ENCODE data around the gene TEX2.

DNA sequence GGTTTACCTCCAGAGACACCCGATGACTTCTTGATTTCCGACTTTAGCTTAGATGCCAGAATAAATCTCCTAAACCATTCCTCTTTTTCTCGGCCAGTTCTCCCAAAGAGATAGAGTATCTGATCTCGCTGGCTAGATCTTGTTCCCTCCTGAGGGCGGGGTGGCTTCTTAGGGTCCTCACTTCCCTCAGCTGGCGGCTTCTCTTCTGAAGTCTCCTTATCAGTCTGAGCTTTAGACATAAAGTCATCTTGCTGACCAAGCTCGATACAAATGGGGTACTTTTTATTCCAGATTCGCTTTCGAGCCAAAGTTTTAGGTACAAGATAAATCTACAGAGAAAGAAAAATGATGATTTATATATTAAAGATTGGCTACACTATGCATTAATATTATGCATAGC lies 69.5 kb downstream of the TEX2 start:
- TF ChIP-seq, protein P1, sequence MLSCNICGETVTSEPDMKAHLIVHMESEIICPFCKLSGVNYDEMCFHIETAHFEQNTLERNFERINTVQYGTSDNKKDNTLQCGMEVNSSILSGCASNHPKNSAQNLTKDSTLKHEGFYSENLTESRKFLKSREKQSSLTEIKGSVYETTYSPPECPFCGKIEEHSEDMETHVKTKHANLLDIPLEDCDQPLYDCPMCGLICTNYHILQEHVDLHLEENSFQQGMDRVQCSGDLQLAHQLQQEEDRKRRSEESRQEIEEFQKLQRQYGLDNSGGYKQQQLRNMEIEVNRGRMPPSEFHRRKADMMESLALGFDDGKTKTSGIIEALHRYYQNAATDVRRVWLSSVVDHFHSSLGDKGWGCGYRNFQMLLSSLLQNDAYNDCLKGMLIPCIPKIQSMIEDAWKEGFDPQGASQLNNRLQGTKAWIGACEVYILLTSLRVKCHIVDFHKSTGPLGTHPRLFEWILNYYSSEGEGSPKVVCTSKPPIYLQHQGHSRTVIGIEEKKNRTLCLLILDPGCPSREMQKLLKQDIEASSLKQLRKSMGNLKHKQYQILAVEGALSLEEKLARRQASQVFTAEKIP (CRISPR knock-in tag; IDR thresholded peaks at IDR 0.05; ENCODE audit: borderline replicate concordance) = no peak
- TF ChIP-seq ZNF605 (CRISPR knock-in tag; IDR thresholded peaks at IDR 0.05) = no peak
- no peak for TF ChIP-seq ZNF772 (CRISPR knock-in tag; IDR thresholded peaks at IDR 0.05)
- no peak for TF ChIP-seq PREB (CRISPR knock-in tag; IDR thresholded peaks at IDR 0.05)
- no peak for TF ChIP-seq POLR2A (IDR thresholded peaks at IDR 0.05; ENCODE audit: insufficient read depth in 1 of 2, low read depth in 2 of 2, low read length in 2 of 2)
- TF ChIP-seq, protein P2, sequence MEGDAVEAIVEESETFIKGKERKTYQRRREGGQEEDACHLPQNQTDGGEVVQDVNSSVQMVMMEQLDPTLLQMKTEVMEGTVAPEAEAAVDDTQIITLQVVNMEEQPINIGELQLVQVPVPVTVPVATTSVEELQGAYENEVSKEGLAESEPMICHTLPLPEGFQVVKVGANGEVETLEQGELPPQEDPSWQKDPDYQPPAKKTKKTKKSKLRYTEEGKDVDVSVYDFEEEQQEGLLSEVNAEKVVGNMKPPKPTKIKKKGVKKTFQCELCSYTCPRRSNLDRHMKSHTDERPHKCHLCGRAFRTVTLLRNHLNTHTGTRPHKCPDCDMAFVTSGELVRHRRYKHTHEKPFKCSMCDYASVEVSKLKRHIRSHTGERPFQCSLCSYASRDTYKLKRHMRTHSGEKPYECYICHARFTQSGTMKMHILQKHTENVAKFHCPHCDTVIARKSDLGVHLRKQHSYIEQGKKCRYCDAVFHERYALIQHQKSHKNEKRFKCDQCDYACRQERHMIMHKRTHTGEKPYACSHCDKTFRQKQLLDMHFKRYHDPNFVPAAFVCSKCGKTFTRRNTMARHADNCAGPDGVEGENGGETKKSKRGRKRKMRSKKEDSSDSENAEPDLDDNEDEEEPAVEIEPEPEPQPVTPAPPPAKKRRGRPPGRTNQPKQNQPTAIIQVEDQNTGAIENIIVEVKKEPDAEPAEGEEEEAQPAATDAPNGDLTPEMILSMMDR (CRISPR knock-in tag; IDR thresholded peaks at IDR 0.05) = no peak
- no peak for TF ChIP-seq NFIC (IDR thresholded peaks at IDR 0.05; ENCODE audit: low read length)
- TF ChIP-seq, protein P3, sequence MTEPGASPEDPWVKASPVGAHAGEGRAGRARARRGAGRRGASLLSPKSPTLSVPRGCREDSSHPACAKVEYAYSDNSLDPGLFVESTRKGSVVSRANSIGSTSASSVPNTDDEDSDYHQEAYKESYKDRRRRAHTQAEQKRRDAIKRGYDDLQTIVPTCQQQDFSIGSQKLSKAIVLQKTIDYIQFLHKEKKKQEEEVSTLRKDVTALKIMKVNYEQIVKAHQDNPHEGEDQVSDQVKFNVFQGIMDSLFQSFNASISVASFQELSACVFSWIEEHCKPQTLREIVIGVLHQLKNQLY (CRISPR knock-in tag; IDR thresholded peaks at IDR 0.05) = no peak
- no peak for TF ChIP-seq SETDB1 (CRISPR knock-in tag; IDR thresholded peaks at IDR 0.05; ENCODE audit: borderline replicate concordance)
- TF ChIP-seq POLR2AphosphoS2 (IDR thresholded peaks at IDR 0.05; ENCODE audit: low read depth, low read length) = no peak
- TF ChIP-seq, protein P4, sequence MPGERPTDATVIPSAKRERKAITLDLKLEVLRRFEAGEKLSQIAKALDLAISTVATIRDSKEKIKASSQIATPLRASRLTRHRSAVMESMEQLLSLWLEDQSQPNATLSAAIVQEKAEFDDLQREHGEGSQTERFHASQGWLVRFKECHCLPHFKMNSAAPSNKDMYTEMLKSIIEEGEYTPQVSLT (CRISPR knock-in tag; IDR thresholded peaks at IDR 0.05; ENCODE audit: borderline replicate concordance, low read depth) = no peak
- TF ChIP-seq ARHGAP35 (CRISPR knock-in tag; IDR thresholded peaks at IDR 0.05; ENCODE audit: borderline replicate concordance) = no peak
- no peak for TF ChIP-seq SIN3A (IDR thresholded peaks at IDR 0.05; ENCODE audit: borderline replicate concordance, low read depth, low read length)
- no peak for TF ChIP-seq POLR2AphosphoS5 (IDR thresholded peaks at IDR 0.05; ENCODE audit: low read depth, low read length)

All from HepG2 (cell line).